Eye (tissue), 1 donor: ENCODE data around the gene MCRIP2.
"Not testable (repeated sequence)": the region's sequence is repeated elsewhere in the genome, so short reads cannot be mapped to it uniquely, and the experiment has no call there.

Experiments
- DNase-seq: peaks from one replicate; pipeline ENCODE4 v3.0.0-alpha.2; 2015

MCRIP2 gene

DNA sequence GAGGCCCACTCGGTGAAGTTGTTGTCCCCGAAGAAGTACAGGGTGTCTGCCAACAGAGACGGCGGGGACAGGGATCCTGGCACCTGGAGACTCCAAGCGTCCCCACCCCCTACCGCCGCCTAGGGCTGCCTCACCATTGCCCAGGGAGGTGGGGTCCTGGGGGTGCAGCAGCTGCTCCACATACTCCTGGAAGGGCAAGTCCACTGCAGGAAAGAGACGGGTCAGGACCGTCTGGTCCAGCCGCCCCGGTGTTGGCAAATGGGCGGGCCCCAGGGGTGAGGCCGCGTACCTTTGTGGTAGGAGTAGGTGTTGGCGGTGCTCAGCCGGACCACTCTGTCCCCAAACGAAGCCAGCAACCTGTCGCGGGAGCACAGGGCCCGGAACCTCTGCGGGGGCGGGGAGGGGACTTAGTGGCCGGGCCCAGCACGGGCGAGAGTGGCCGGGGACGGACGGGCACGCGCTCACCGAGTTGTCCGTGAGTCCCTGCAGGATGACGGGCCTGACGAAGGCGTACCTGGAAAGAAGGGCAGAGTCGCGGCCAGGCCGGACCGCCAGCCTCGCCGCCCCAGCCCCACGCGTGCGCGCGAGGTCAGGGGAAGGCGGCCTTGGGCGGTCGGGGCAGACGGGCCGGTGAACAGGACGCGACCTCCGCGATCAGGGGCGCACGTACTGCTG lies 41.9 kb downstream of the MCRIP2 start:
- peak; percentile 26 for DNase-seq

DNA sequence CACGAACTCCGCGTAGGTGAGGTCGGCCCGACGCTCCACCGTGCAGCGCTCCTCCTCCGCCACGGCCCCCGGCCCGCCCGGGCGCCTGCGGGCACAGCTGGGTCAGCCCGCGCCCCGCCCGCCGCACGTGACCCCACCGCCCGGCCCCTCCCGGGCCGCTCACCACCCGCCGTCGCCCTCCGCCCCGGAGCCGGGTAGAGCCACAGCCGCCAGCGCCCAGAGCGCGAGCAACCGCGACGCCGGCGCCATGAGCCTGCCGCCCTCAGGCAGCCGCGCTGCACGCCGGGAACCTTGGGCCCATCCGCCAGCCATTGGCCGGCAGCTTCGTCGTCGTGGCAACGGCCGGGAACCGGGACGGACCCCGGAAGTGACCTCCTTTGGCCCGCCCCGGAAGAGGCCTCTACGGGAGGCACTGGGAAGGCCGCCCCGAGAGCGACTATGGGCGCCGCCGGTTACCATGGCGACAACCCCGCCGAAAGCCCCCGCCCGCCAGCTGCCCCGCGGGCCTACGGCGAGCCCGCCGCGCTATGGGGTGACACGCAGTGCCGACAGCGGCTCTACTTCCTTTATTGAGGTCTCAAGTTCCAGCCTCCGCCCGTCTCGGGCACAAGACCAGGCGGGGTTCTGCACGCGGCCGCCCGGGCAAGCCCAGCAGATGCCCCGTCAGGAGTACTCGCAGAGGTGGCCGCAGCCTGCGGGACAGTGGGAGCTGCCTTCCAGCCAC lies 42.6 kb downstream of the MCRIP2 start, which contains the start of gene JMJD8:
Gene JMJD8 (minus strand): TSS at position 264 of the 724 bp plus-strand sequence. CDS start 15 bp downstream, at position 249.
- DNase-seq, result peak; percentile 97

DNA sequence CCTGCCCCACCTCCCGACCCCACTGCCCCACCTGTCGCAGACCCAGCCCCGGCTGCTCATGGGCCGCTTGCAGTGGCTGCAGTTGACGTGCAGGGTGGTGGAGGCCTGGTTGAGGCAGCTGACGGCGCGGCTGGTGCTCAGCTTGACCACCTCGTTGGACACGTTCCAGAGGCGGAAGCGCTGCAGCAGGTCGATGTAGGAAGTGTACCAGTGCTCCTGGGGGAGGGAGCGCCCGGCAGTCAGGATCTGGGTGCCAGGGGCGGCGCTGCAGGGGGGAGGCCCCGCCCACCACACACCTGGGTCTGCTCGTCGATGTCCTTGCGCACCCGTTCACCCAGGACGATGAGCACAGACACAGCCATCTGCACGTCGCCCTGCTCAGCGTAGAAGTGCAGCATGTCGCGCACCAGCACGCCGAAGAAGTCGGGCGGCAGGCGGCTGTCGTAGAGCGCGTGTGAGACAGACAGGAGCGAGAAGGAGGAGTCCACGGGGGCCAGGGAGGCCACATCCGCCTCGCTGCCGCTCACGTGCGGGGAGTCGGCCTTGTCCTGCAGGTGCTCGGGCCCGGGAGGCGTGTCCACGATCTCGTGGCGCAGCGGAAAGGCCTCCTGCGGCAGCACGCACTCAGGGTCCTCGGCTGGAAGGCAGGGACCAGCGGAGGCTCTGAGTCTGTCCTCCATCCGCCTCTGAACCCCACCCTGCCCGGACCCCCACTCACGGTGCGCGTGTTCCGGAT lies 43.5 kb downstream of the MCRIP2 start:
- DNase-seq, result no peak

- no peak for DNase-seq
Measured at GRCh38 chr16:685967-686366, 44.3 kb downstream of the MCRIP2 start.

- no peak for DNase-seq
Measured at GRCh38 chr16:686459-687260, 45.0 kb downstream of the MCRIP2 start.

GRCh38 chr16:687499-687898 lies 45.9 kb downstream of the MCRIP2 start:
- DNase-seq, result no peak

DNA sequence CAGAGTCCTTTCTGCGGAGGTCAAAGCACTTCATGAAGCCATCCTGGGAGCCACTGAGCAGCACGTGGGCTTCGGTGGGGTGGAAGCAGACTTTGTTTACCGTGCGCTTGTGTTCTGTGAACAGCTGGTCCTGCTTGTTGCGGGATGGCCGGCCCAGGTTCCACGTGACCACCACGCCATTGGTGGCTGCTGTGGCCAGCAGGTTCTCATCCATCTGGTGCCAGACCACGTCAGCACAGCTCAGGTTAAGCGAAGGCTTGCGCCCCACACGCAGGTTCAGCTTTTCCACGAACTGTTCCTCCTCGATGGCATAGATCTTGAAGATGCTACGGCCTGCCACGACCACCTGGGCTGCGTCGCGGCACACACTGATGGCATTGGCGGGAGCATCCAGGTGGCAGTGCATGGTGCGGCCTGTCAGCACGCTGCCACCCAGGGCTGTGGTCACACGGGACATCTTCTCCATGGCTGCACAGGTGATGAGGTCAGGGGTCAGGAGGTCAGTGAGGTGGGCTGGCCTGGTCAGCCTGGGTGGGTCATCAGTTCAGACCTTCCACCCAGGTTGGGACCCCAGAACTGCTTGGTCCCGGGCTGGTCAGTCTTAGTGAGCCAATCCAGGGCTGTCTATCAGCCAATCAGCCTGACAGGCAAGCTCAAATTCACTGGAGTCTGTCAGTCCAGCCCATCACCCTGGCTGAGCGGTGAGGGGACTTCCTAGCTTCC lies 47.7 kb downstream of the MCRIP2 start:
- DNase-seq, result no peak

- not testable (repeated sequence) for DNase-seq
Measured at GRCh38 chr16:691242-691641, 49.6 kb downstream of the MCRIP2 start.

DNA sequence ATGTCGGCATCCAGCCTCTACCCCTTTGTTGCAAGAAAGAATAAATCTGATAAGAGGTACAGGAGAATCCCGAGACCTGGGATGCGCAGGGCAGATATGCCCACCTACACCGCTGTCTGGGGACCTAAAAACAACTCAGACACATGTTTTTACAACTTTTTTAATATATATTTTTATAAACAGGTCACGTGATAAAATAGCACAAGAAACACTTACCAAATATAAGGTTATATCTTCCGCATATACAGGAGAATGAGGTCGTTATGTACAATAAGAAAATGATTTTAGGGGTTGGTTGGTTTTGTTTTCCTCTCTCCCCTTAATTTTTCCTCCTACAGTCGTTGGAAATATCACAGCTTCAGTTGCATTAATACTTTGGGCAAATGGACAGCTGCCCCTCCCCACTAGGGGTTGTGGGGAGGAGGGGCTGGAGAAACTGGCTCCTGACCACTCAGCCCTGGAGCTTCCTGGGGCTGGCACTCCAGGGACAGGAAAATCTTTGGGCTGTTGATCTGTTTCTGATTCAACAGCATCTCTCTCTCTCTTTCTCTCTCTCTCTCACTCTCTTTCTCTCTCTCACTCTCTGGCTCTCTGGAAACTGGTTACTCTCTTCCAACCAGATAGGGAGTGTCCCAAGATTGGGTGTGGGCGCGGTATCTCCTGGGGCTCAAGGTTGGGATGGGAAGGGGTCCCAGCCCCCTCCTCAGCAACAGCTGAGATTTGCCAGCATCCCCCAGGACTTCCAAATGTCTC lies 50.9 kb downstream of the MCRIP2 start:
- DNase-seq, result no peak

GRCh38 chr16:693364-693763 lies 51.7 kb downstream of the MCRIP2 start:
- DNase-seq, result no peak

- DNase-seq, result no peak
Measured at GRCh38 chr16:693766-694165, 52.1 kb downstream of the MCRIP2 start.

GRCh38 chr16:694187-694862 lies 52.7 kb downstream of the MCRIP2 start:
- peak; percentile 22 for DNase-seq

DNA sequence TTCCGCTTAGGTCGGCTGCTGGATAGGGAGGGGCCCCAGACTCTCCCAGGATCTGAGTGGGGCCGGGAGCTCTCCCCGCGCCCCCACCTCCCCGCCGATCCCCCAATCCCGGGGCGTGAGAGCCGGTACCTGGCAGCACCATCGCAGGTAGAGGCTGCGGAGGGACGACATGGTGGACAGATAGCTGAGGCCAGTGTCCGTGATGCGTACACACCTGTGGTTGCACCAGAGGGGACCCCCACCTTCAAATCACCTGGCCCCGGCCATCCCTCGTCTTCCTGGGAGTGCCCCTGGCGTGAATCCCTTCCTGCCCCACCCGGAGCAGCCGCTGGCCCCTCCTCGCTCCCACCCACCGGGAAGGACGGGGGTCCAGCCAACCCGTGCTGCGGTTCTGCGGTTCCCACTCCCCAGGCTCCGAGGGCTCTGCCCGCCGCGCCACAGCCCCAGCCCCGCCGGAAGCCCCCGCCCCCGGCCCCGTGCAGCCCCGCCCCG lies 53.3 kb downstream of the MCRIP2 start:
- DNase-seq, result peak; percentile 6

DNA sequence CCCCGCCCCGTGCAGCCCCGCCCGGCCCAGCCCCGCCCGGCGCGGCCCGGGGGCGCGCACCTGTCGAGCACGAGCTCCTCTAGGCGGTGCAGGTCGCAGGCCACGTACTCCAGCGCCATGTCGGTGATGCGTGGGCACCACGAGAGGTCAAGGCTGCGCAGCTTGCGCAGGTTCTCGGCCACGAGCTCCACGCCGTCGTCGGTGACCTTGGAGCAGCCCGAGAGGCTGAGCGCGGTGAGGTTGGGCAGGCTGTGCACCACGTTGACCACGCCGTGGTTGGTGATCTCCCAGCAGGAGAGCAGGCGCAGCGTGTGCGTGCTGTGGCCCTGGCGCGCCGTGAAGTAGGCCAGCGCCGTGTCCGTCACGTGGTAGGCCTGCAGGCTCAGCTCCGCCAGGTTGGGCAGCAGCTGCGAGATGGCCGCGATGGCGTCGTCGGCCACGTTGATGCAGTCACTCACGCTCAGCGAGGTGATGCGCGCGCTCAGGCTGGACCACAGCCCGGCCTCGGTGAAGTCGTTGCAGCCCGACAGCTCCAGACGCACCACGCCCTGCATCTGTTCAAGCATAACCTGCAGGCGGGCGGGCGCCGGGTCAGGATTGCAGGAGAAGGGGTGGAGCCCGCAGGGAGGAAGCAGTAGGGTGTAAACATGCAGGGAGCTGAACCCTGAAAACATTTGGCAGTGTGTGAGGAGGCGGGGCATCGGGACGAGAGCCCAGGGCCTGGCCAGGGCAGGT lies 53.9 kb downstream of the MCRIP2 start:
- peak; percentile 74 for DNase-seq
